GM20000 (cell line): ENCODE results near the gene ARHGAP25.
A peak's percentile ranks its signal among the peaks of the same experiment; 100 is the strongest.

Experiments used
- DNase-seq: peaks from one replicate; pipeline ENCODE4 v3.0.0; 2012; ENCODE audit warnings: low spot score
- TF ChIP-seq, protein P1 (sequence below): IDR thresholded peaks from 2 replicates; pipeline ENCODE4 v1.5.1; 2012; ENCODE audit warnings: mild to moderate bottlenecking, control low read depth; ENCODE audit errors: extremely low read depth, missing control alignments

The ARHGAP25 gene

DNA sequence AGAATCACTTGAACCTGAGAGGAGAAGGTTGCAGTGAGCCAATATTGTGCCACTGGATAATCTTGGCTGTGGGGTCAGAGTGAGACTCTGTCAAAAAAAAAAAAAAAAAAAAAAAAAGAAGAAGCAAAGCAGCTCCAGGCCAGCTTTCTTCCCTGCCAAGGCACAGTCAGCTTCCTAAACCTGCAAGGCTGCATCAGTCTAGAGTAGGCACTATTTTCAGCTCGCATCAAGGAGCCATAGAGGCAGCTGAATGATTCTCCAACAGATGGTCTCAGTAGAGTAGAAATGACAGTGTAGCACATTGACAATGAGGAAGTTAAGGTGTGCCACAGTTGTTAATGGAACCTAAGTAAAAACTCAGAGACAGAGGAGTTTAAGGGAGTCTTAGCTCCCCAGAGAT lies 101.0 kb downstream of the ARHGAP25 start:
- TF ChIP-seq, protein P1, sequence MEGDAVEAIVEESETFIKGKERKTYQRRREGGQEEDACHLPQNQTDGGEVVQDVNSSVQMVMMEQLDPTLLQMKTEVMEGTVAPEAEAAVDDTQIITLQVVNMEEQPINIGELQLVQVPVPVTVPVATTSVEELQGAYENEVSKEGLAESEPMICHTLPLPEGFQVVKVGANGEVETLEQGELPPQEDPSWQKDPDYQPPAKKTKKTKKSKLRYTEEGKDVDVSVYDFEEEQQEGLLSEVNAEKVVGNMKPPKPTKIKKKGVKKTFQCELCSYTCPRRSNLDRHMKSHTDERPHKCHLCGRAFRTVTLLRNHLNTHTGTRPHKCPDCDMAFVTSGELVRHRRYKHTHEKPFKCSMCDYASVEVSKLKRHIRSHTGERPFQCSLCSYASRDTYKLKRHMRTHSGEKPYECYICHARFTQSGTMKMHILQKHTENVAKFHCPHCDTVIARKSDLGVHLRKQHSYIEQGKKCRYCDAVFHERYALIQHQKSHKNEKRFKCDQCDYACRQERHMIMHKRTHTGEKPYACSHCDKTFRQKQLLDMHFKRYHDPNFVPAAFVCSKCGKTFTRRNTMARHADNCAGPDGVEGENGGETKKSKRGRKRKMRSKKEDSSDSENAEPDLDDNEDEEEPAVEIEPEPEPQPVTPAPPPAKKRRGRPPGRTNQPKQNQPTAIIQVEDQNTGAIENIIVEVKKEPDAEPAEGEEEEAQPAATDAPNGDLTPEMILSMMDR: no peak
- DNase-seq: no peak

GRCh38 chr2:68837164-68837860 lies 102.7 kb downstream of the ARHGAP25 start:
- TF ChIP-seq, protein P1: peak; percentile 60
- DNase-seq: peak; percentile 44

GRCh38 chr2:68837861-68838341 lies 103.3 kb downstream of the ARHGAP25 start:
- peak; percentile 50 for DNase-seq
- TF ChIP-seq, protein P1: no peak

- DNase-seq: no peak
These were observed 104.0 kb downstream of the ARHGAP25 start for GRCh38 chr2:68838641-68839040.

DNA sequence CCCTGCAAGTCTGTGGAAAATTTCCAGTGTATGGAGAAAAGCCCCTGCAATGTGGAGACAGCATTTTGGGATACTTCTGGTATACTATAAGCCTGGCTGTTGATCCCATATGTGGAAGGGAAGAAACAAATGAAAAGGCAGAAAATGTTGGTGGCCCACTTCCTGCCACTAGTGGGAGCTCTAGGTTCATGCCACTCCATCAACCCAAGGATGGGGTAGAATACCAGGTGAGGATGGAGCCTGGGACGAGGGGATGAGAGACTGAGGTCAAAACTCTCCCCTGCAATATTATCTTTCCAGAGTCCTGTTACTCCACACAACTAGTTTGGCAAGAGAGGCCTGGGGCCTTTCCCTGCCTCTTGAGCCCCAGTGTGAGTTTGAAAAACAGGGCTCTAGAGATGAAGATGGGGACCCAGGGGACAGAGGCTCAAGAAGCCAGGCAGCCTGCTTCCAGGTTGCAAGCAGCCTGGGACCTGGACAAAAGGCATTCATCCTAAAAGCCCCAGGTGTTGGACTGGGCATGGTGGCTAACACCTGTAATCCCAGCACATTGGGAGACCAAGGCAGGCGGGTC lies 104.7 kb downstream of the ARHGAP25 start:
- TF ChIP-seq, protein P1: peak; percentile 31
- no peak for DNase-seq

More at GRCh38 chr2:68838641-68839040, 104.0 kb downstream of the ARHGAP25 start:
- TF ChIP-seq, protein P1: no peak

GRCh38 chr2:68845043-68845442 lies 110.4 kb downstream of the ARHGAP25 start:
- TF ChIP-seq, protein P1: no peak
- no peak for DNase-seq

DNA sequence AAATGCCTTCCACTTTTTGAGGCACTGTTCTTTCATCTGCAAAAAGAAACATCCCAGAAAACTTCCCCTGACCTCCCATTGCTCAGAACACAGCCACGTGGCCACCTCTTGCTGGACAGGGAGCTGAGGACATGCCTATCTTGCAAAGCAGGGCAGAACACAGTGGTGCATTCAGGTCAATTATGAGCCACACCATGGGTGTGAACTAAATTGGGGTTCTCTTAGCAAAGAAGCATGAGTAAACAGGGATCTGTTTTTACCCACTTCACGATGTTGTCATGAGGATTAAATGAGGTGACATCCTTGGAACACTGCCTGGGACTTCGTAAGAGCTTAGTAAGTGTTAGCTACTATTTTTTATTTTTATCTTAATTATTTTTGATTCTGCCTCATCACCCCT lies 111.5 kb downstream of the ARHGAP25 start:
- TF ChIP-seq, protein P1: no peak
- no peak for DNase-seq
